Activated CD4-positive, alpha-beta T cell treated with anti-CD3 and anti-CD28 coated beads for 36 hours (primary cell): ENCODE data around the gene IGFBP2. TPM values are rescaled to one million over a fixed set of nuclear protein-coding genes. Genes with fewer than 3 reads are reported as not detected.
A peak's percentile ranks its signal among the peaks of the same experiment; 100 is the strongest.

Source experiments
- ATAC-seq: fragments of 200-7000 bp; cut with Tn5 transposase; one replicate; pipeline ENCODE4 v1.10.0; 2021; ENCODE audit warnings: mild to moderate bottlenecking, moderate library complexity
- CTCF ChIA-PET: fragments of 350-600 bp; sonication (Branson Sonifier 250); formaldehyde crosslinking; loops from one replicate; lab custom pipeline; 2021; ENCODE audit warnings: antibody characterized with exemption; lab: Charles Lee
- POLR2A ChIA-PET: fragments of 350-600 bp; sonication (Branson Sonifier 250); formaldehyde crosslinking; loops from one replicate; lab custom pipeline; 2021; ENCODE audit warnings: antibody characterized with exemption, inconsistent platforms; lab: Charles Lee
- DNase-seq: peaks from one replicate; pipeline ENCODE4 v3.0.0-alpha.2; 2020
- H3K27ac Mint-ChIP-seq: one replicate; pipeline ENCODE4 v1.8.0; 2021; ENCODE audit warnings: mixed read lengths
- H3K27me3 Mint-ChIP-seq: one replicate; pipeline ENCODE4 v1.8.0; 2021; ENCODE audit warnings: mixed read lengths
- H3K36me3 Mint-ChIP-seq: one replicate; pipeline ENCODE4 v1.8.0; 2021; ENCODE audit warnings: low read depth, mixed read lengths
- H3K4me1 Mint-ChIP-seq: one replicate; pipeline ENCODE4 v1.8.0; 2021; ENCODE audit warnings: mixed read lengths
- H3K4me3 Mint-ChIP-seq: one replicate; pipeline ENCODE4 v1.8.0; 2021; ENCODE audit warnings: mild to moderate bottlenecking, moderate library complexity, mixed read lengths
- H3K9me3 Mint-ChIP-seq: one replicate; pipeline ENCODE4 v1.8.0; 2021; ENCODE audit warnings: low read depth, mixed read lengths
- intact Hi-C, 2 experiments: fragments of 100-400 bp; cut with DNase I in 1 of 2; cut with micrococcal nuclease in 1 of 2; formaldehyde crosslinking; loops; one replicate each; pipeline versions ENCODE4 v1.14.2 to v1.15.1; 2022 to 2024; cut with DNase I, micrococcal nuclease
- total RNA-seq, 2 experiments: library from RNA; stranded (reverse); gene quantifications; one replicate each; pipeline ENCODE4 v1.2.3, GENCODE V29; 2021

Gene IGFBP2, protein sequence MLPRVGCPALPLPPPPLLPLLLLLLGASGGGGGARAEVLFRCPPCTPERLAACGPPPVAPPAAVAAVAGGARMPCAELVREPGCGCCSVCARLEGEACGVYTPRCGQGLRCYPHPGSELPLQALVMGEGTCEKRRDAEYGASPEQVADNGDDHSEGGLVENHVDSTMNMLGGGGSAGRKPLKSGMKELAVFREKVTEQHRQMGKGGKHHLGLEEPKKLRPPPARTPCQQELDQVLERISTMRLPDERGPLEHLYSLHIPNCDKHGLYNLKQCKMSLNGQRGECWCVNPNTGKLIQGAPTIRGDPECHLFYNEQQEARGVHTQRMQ
- 10 to 100 TPM in 1 of 2 experiments, 1 to 10 TPM in 1; 9.8 to 11.5 TPM for total RNA-seq

GRCh38 chr2:216632952-216633615, at the start of gene IGFBP2:
Gene IGFBP2, plus strand, starts transcription at chr2:216633420. Its CDS starts 104 bp downstream, at chr2:216633524.
- DNase-seq: peak; percentile 66
- Mint-ChIP-seq H3K4me1 (peaks cover 23% of the 10 kb centered on the region), H3K27ac (no peak within 1 kb of the TSS), H3K36me3 (no peaks in the 10 kb centered on the region), H3K9me3 (no peaks in the 10 kb centered on the region), H3K27me3 (peaks cover 53% of the 10 kb centered on the region), H3K4me3 (peak within 1 kb of the TSS; percentile 76)
- CTCF ChIA-PET: interaction anchor here (1.3 to 1.4 kb wide), 2 partner anchors 114 to 117 kb away, joined by 3 to 4 read pairs; no protein-coding TSS in a partner anchor
- intact Hi-C loops: loop anchor here (2.0 to 5.0 kb wide), 2 partner anchors 59 to 62 kb away; partner anchors contain the start of gene IGFBP5 (in 1 of the 2)
- peak; percentile 55 for ATAC-seq
- POLR2A ChIA-PET: no interaction called here

- Mint-ChIP-seq H3K27me3 (peaks cover 19% of the 10 kb centered on the region), H3K36me3 (no peaks in the 10 kb centered on the region), H3K9me3 (no peaks in the 10 kb centered on the region), H3K4me3 (no peak overlapping the region), H3K27ac (no peak overlapping the region), H3K4me1 (no peaks in the 10 kb centered on the region)
- DNase-seq (no peak), ATAC-seq (no peak)
- POLR2A ChIA-PET: no interaction called here
- CTCF ChIA-PET: interaction anchor here (0.6 kb wide), 1 partner anchor 65 kb away, joined by 3 read pairs; no protein-coding TSS in a partner anchor
- intact Hi-C loops: no loop called here
These were observed 49.6 kb upstream of the IGFBP2 start for GRCh38 chr2:216583606-216584005.

GRCh38 chr2:216584112-216584511, 49.1 kb upstream of the IGFBP2 start:
- peaks cover 19% of the 10 kb centered on the region for H3K27me3 Mint-ChIP-seq
- intact Hi-C loops: no loop called here
- H3K4me3 Mint-ChIP-seq: no peak overlapping the region
- no peaks in the 10 kb centered on the region for H3K36me3 Mint-ChIP-seq
- H3K27ac Mint-ChIP-seq: no peak overlapping the region
- no peaks in the 10 kb centered on the region for H3K9me3 Mint-ChIP-seq
- DNase-seq (no peak), ATAC-seq (no peak)
- ChIA-PET POLR2A (no interaction called here), CTCF (interaction anchor here (0.6 kb wide), 1 partner anchor 65 kb away, joined by 3 read pairs; no protein-coding TSS in a partner anchor)
- no peaks in the 10 kb centered on the region for H3K4me1 Mint-ChIP-seq

DNA sequence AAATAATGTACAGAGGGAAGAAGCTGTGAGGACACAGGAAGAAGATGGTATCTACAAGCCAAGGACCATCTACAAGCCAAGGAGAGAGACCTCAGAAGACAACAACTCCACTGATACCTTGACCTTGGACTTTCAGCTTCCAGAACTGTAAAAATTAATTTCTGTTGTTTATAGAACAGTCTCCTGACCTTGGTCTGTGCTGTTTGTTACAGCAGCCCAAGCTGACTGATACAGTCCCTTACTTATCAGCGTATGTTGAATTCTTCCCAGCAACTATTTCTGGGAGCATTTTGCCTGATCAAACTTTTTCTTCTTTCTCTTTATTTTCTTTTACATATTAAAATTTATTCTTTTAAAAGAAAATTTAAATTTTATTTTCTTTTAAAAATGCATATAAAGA, 47.8 kb upstream of the IGFBP2 start:
- Mint-ChIP-seq H3K4me1 (no peaks in the 10 kb centered on the region), H3K27ac (no peak overlapping the region), H3K9me3 (no peaks in the 10 kb centered on the region), H3K27me3 (peaks cover 21% of the 10 kb centered on the region), H3K36me3 (no peaks in the 10 kb centered on the region), H3K4me3 (no peak overlapping the region)
- ATAC-seq (no peak), DNase-seq (no peak)
- ChIA-PET POLR2A (no interaction called here), CTCF (interaction anchor here (1.1 kb wide), 1 partner anchor 28 kb away, joined by 3 read pairs; no protein-coding TSS in a partner anchor)
- intact Hi-C loops: no loop called here

- intact Hi-C loops: no loop called here
- ATAC-seq (no peak), DNase-seq (no peak)
- H3K27ac Mint-ChIP-seq: no peak overlapping the region
- ChIA-PET POLR2A (no interaction called here), CTCF (interaction anchor here (0.8 kb wide), 1 partner anchor 278 kb away, joined by 3 read pairs; no protein-coding TSS in a partner anchor)
- no peak overlapping the region for H3K4me3 Mint-ChIP-seq
- H3K27me3 Mint-ChIP-seq: peaks cover 16% of the 10 kb centered on the region
- no peaks in the 10 kb centered on the region for H3K4me1 Mint-ChIP-seq
- H3K36me3 Mint-ChIP-seq: no peaks in the 10 kb centered on the region
- H3K9me3 Mint-ChIP-seq: no peaks in the 10 kb centered on the region
These were observed 44.1 kb upstream of the IGFBP2 start for GRCh38 chr2:216588861-216589710.

GRCh38 chr2:216589791-216590190, 43.4 kb upstream of the IGFBP2 start:
- POLR2A ChIA-PET: no interaction called here
- no peak for DNase-seq
- Mint-ChIP-seq H3K4me3 (no peak overlapping the region), H3K4me1 (no peaks in the 10 kb centered on the region), H3K27ac (no peak overlapping the region), H3K27me3 (peaks cover 11% of the 10 kb centered on the region), H3K36me3 (no peaks in the 10 kb centered on the region), H3K9me3 (no peaks in the 10 kb centered on the region)
- CTCF ChIA-PET: interaction anchor here (0.8 to 1.6 kb wide), 3 partner anchors 28 to 277 kb away, joined by 3 to 5 read pairs (median 4); no protein-coding TSS in a partner anchor
- intact Hi-C loops: no loop called here
- no peak for ATAC-seq

GRCh38 chr2:216590780-216591179, 42.4 kb upstream of the IGFBP2 start:
- H3K27ac Mint-ChIP-seq: no peak overlapping the region
- no peaks in the 10 kb centered on the region for H3K36me3 Mint-ChIP-seq
- DNase-seq (no peak), ATAC-seq (no peak)
- intact Hi-C loops: no loop called here
- H3K27me3 Mint-ChIP-seq: peaks cover 10% of the 10 kb centered on the region
- CTCF ChIA-PET: interaction anchor here (0.6 to 1.6 kb wide), 3 partner anchors 15 to 71 kb away, joined by 3 to 5 read pairs (median 4); no protein-coding TSS in a partner anchor
- H3K4me1 Mint-ChIP-seq: no peaks in the 10 kb centered on the region
- no peak overlapping the region for H3K4me3 Mint-ChIP-seq
- POLR2A ChIA-PET: no interaction called here
- no peaks in the 10 kb centered on the region for H3K9me3 Mint-ChIP-seq

DNA sequence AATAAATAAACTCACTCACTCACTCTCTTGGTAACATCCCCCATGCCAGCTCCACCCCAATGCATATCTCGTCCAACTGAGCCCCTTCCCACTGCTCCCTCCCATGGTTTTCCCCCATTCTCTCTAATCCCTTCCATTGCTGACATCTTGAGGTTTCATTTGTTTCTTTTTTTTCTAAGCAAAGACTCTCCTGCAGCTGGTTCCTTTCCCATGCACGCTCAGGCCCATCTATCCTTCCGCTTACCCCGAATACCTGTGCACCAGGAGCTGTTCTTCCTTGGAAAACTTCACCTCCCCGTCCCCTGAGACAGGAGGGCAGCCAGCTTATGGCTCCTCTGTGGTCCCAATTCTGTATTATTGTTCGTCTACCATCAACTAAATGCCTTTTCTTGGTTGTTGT, 41.7 kb upstream of the IGFBP2 start:
- Mint-ChIP-seq H3K27me3 (peaks cover 7% of the 10 kb centered on the region), H3K27ac (no peak overlapping the region), H3K9me3 (no peaks in the 10 kb centered on the region), H3K4me3 (no peak overlapping the region), H3K4me1 (no peaks in the 10 kb centered on the region), H3K36me3 (no peaks in the 10 kb centered on the region)
- intact Hi-C loops: no loop called here
- CTCF ChIA-PET: interaction anchor here (1.6 kb wide), 1 partner anchor 71 kb away, joined by 4 read pairs; no protein-coding TSS in a partner anchor
- POLR2A ChIA-PET: no interaction called here
- DNase-seq (no peak), ATAC-seq (no peak)

GRCh38 chr2:216594081-216594480, 39.1 kb upstream of the IGFBP2 start:
- ChIA-PET CTCF (no interaction called here), POLR2A (no interaction called here)
- DNase-seq (no peak), ATAC-seq (no peak)
- Mint-ChIP-seq H3K27ac (no peak overlapping the region), H3K36me3 (no peaks in the 10 kb centered on the region), H3K9me3 (no peaks in the 10 kb centered on the region), H3K4me1 (no peaks in the 10 kb centered on the region), H3K27me3 (peaks cover 9% of the 10 kb centered on the region), H3K4me3 (no peak overlapping the region)
- intact Hi-C loops: no loop called here

GRCh38 chr2:216596236-216596979, 36.8 kb upstream of the IGFBP2 start:
- no peaks in the 10 kb centered on the region for H3K9me3 Mint-ChIP-seq
- ATAC-seq (no peak), DNase-seq (no peak)
- ChIA-PET CTCF (no interaction called here), POLR2A (no interaction called here)
- no peak overlapping the region for H3K27ac Mint-ChIP-seq
- H3K4me3 Mint-ChIP-seq: no peak overlapping the region
- H3K27me3 Mint-ChIP-seq: peaks cover 5% of the 10 kb centered on the region
- intact Hi-C loops: no loop called here
- no peaks in the 10 kb centered on the region for H3K4me1 Mint-ChIP-seq
- H3K36me3 Mint-ChIP-seq: no peaks in the 10 kb centered on the region
